Inflammatory macrophage treated with lipopolysaccharide for 4 hours (primary cell): ENCODE data around the gene NFASC.

ENCODE experiments used
- DNase-seq: peaks from one replicate; pipeline ENCODE4 v3.0.0-alpha.2; 2020

The NFASC gene

GRCh38 chr1:205068457-205069040 is 197.9 kb downstream of the NFASC start:
- no peak for DNase-seq

DNA sequence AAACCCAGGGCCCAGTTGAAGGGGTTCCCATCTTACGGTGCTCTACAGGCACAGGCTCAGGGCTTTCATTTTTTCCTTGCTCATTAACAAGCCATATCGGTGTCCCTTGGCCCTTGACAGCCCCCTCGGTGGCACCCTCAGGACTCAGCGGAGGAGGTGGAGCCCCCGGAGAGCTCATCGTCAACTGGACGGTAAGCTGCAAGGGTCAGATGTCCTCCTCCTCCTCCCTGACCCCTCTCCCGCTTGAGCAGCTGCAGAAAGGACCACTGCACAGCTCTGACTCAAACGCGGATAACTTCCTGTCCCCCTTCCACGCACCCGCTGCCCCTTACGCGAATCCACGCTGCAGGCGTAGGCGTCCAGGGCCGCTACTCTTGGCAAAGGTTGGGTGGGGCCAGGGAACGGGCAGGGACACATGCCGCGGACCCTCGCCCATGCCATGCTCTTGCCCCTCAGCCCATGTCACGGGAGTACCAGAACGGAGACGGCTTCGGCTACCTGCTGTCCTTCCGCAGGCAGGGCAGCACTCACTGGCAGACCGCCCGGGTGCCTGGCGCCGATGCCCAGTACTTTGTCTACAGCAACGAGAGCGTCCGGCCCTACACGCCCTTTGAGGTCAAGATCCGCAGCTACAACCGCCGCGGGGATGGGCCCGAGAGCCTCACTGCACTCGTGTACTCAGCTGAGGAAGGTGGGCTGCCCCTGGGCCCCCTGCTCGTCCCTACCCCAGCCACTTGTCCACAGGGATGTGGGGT is 198.9 kb downstream of the NFASC start:
- DNase-seq: no peak

DNA sequence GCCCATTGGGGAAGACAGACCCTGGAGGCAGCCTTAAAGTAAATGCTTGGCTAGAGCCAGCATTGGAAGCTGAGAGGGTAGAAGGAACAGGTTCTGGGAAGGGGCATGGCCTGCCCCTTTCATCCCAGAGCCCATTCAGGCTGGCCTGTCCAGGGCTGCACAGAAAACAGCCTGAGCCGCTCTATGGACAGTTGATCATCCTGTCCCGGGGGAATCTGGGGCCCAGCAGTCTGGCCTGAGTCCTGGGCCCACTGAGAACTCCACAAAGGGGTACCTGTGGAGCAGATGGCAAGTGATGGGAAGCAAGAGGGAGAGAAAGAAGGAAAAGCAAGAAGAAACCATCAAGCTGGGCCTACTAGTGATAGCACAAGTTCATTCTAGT is 200.4 kb downstream of the NFASC start:
- no peak for DNase-seq

DNA sequence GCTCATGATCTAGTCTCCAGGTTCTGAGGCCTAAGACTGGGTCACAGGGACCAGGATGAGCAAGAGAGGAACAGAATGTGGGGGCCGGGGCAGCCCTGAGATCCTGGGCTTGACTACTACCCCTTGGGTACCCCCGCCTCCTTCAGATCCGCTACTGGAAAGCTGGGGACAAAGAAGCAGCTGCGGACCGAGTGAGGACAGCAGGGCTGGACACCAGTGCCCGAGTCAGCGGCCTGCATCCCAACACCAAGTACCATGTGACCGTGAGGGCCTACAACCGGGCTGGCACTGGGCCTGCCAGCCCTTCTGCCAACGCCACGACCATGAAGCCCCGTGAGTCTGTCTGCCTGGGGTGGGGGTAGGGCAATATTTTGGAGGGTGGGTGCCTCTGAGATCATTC is 201.1 kb downstream of the NFASC start:
- DNase-seq: no peak

- no peak for DNase-seq
Measured at GRCh38 chr1:205072286-205072685, 201.6 kb downstream of the NFASC start.
